H1 (cell line): ENCODE data around the gene RBM14. TPM values are rescaled to one million over a fixed set of nuclear protein-coding genes. Genes with fewer than 3 reads are reported as not detected.

Source experiments
- CTCF ChIA-PET: fragments of 300-600 bp; sonication (Branson Sonifier 250); formaldehyde crosslinking; loops from one replicate; lab custom pipeline; 2021; ENCODE audit not compliant: partially characterized antibody; lab: Charles Lee
- POLR2A ChIA-PET: fragments of 300-600 bp; sonication (Branson Sonifier 250); formaldehyde crosslinking; loops from one replicate; lab custom pipeline; 2021; ENCODE audit warnings: inconsistent platforms; ENCODE audit not compliant: partially characterized antibody; lab: Charles Lee
- DNase-seq, 2 experiments: peaks; one replicate each; pipeline versions ENCODE4 v3.0.0 to v3.0.0-alpha.2; 2010 to 2022; ENCODE audit warnings: low spot score in 2 of 2, low read depth in 1 of 2, mixed read lengths in 1 of 2
- FAIRE-seq: peaks from 2 replicates; lab custom pipeline; 2011; peaks lifted over from hg19 to GRCh38; lab: Jason Lieb, UNC
- H2AFZ ChIP-seq: 2 replicates; pipeline ENCODE4 v1.8.1; 2012; ENCODE audit warnings: low read length, inconsistent platforms
- H2AK5ac ChIP-seq: 2 replicates; pipeline ENCODE4 v1.6.1; 2013; ENCODE audit warnings: low read depth, low read length
- H2BK120ac ChIP-seq: replicated peaks from 2 replicates; pipeline ENCODE3; 2013; ENCODE audit warnings: low read depth, low read length, inconsistent platforms
- H2BK12ac ChIP-seq: 2 replicates; pipeline ENCODE4 v1.6.1; 2013; ENCODE audit warnings: low read depth, low read length
- H2BK15ac ChIP-seq: 2 replicates; pipeline ENCODE4 v1.6.1; 2013; ENCODE audit warnings: low read length
- H2BK20ac ChIP-seq: 2 replicates; pipeline ENCODE4 v1.6.1; 2013; ENCODE audit warnings: low read length
- H2BK5ac ChIP-seq: 2 replicates; pipeline ENCODE4 v1.6.1; 2013; ENCODE audit warnings: low read depth, low read length
- H3K14ac ChIP-seq: 2 replicates; pipeline ENCODE4 v1.6.1; 2013; ENCODE audit warnings: inconsistent platforms; ENCODE audit not compliant: insufficient read length
- H3K18ac ChIP-seq: 2 replicates; pipeline ENCODE4 v1.6.1; 2013; ENCODE audit warnings: low read length; ENCODE audit errors: extremely low read depth
- H3K23ac ChIP-seq: 2 replicates; pipeline ENCODE4 v1.6.1; 2013; ENCODE audit warnings: inconsistent platforms; ENCODE audit not compliant: insufficient read length
- H3K23me2 ChIP-seq: 2 replicates; pipeline ENCODE4 v1.6.1; 2013; ENCODE audit warnings: low read depth, low read length
- H3K27ac ChIP-seq: 2 replicates; pipeline ENCODE4 v1.6.1; 2011; ENCODE audit warnings: low read depth, low read length, inconsistent platforms
- H3K27me3 ChIP-seq, 4 experiments: replicated peaks in 1 of 4; 1 replicate in 1 of 4; 2 replicates in 3 of 4; pipeline versions ENCODE4 v1.6.1 to v1.8.1; 2011 to 2013; ENCODE audit warnings: low read length in 3 of 4, mild to moderate bottlenecking in 3 of 4, inconsistent platforms in 2 of 4, mixed read lengths in 2 of 4, moderate library complexity in 1 of 4; ENCODE audit not compliant: control insufficient read depth in 3 of 4, insufficient read depth in 3 of 4; ENCODE audit errors: extremely low read depth in 1 of 4
- H3K36me3 ChIP-seq, 4 experiments: 2 replicates each; pipeline versions ENCODE4 v1.6.1 to v1.8.1; 2011 to 2013; ENCODE audit warnings: mild to moderate bottlenecking in 4 of 4, low read length in 3 of 4, moderate library complexity in 2 of 4, control low read depth in 1 of 4, inconsistent platforms in 1 of 4; ENCODE audit not compliant: insufficient read depth in 4 of 4, control insufficient read depth in 2 of 4
- H3K4ac ChIP-seq: replicated peaks from 2 replicates; pipeline ENCODE3; 2013; ENCODE audit warnings: low read length, low read depth, mixed read lengths, inconsistent platforms; ENCODE audit not compliant: insufficient read length
- H3K4me1 ChIP-seq, 4 experiments: replicated peaks in 1 of 4; 1 replicate in 1 of 4; 2 replicates in 3 of 4; pipeline versions ENCODE4 v1.6.1 to v1.8.1; 2011 to 2013; ENCODE audit warnings: low read length in 3 of 4, inconsistent platforms in 2 of 4, mixed read lengths in 1 of 4; ENCODE audit not compliant: insufficient read depth in 4 of 4, control insufficient read depth in 3 of 4
- H3K4me2 ChIP-seq, 2 experiments: 2 replicates each; pipeline versions ENCODE4 v1.6.1 to v1.8.1; 2011 to 2013; ENCODE audit warnings: low read depth in 2 of 2, low read length in 2 of 2, control low read depth in 1 of 2, inconsistent platforms in 1 of 2, mild to moderate bottlenecking in 1 of 2; ENCODE audit not compliant: insufficient read depth in 1 of 2
- H3K4me3 ChIP-seq, 4 experiments: fragments of 200-600, 300-600 bp in 1 of 4; sonication (generic), shearing (Covaris generic), sonication (Bioruptor Twin) in 1 of 4; 2 replicates each; pipeline versions ENCODE4 v1.5.1 to v1.8.1; 2011 to 2016; ENCODE audit warnings: low read length in 4 of 4, low read depth in 3 of 4, control low read depth in 2 of 4, inconsistent platforms in 2 of 4, mild to moderate bottlenecking in 2 of 4, mixed read lengths in 1 of 4, moderate library complexity in 1 of 4; ENCODE audit not compliant: insufficient read depth in 2 of 4; ENCODE audit errors: extremely low read depth in 1 of 4
- H3K56ac ChIP-seq: replicated peaks from 2 replicates; pipeline ENCODE3; 2013; ENCODE audit warnings: low read depth, mild to moderate bottlenecking, mixed read lengths, low read length, inconsistent platforms; ENCODE audit not compliant: insufficient read length
- H3K79me1 ChIP-seq: 2 replicates; pipeline ENCODE4 v1.6.1; 2013; ENCODE audit warnings: low read depth, low read length, control low read depth
- H3K79me2 ChIP-seq, 2 experiments: 2 replicates each; pipeline versions ENCODE4 v1.6.1 to v1.8.1; 2012 to 2013; ENCODE audit warnings: low read length in 2 of 2, mild to moderate bottlenecking in 2 of 2, inconsistent platforms in 1 of 2; ENCODE audit not compliant: insufficient read depth in 2 of 2, control insufficient read depth in 1 of 2
- H3K9ac ChIP-seq, 4 experiments: replicated peaks in 1 of 4; 1 replicate in 1 of 4; 2 replicates in 3 of 4; pipeline versions ENCODE4 v1.6.1 to v1.8.1; 2011 to 2013; ENCODE audit warnings: low read depth in 3 of 4, low read length in 3 of 4, control low read depth in 2 of 4, mild to moderate bottlenecking in 2 of 4, moderate library complexity in 2 of 4, inconsistent platforms in 1 of 4; ENCODE audit errors: extremely low read depth in 1 of 4
- H3K9me3 ChIP-seq, 2 experiments: 2 replicates each; pipeline versions ENCODE4 v1.6.1 to v1.8.1; 2012 to 2013; ENCODE audit warnings: mild to moderate bottlenecking in 2 of 2, moderate library complexity in 2 of 2, control low read depth in 1 of 2, inconsistent platforms in 1 of 2, low read depth in 1 of 2, low read length in 1 of 2, mixed read lengths in 1 of 2; ENCODE audit not compliant: insufficient read depth in 2 of 2
- H4K20me1 ChIP-seq, 2 experiments: replicated peaks in 1 of 2; 2 replicates each; pipeline versions ENCODE3 to v1.8.1; 2011 to 2013; ENCODE audit warnings: inconsistent platforms in 2 of 2, low read length in 2 of 2, mild to moderate bottlenecking in 1 of 2; ENCODE audit not compliant: insufficient read depth in 2 of 2, control insufficient read depth in 1 of 2
- H4K5ac ChIP-seq: 2 replicates; pipeline ENCODE4 v1.6.1; 2013; ENCODE audit warnings: low read length, low read depth, mixed read lengths, inconsistent platforms; ENCODE audit not compliant: insufficient read length
- H4K8ac ChIP-seq: 2 replicates; pipeline ENCODE4 v1.8.0; 2013; ENCODE audit warnings: mild to moderate bottlenecking, moderate library complexity, low read length, inconsistent platforms; ENCODE audit not compliant: insufficient read depth; ENCODE audit errors: extremely low read depth
- H4K91ac ChIP-seq: replicated peaks from 2 replicates; pipeline ENCODE3; 2013; ENCODE audit warnings: low read length, mixed read lengths, inconsistent platforms; ENCODE audit not compliant: insufficient read length
- ATF3 ChIP-seq: IDR thresholded peaks from 2 replicates; pipeline ENCODE4 v1.6.1; 2011; ENCODE audit warnings: low read depth, mild to moderate bottlenecking, low read length; ENCODE audit not compliant: insufficient read depth
- BCL11A ChIP-seq, 2 experiments: IDR thresholded peaks; one replicate each; pipeline ENCODE4 v1.6.1; 2011; ENCODE audit warnings: low read depth in 2 of 2, low read length in 2 of 2, mild to moderate bottlenecking in 2 of 2
- CEBPB ChIP-seq: IDR thresholded peaks from 2 replicates; pipeline ENCODE4 v1.6.1; 2012; ENCODE audit warnings: low read depth, low read length
- NANOG ChIP-seq: IDR thresholded peaks from 2 replicates; pipeline ENCODE4 v1.6.1; 2011; ENCODE audit warnings: low read length, low read depth, mild to moderate bottlenecking, inconsistent platforms; ENCODE audit not compliant: insufficient read depth, poor library complexity, severe bottlenecking
- RFX5 ChIP-seq: IDR thresholded peaks from 2 replicates; pipeline ENCODE4 v1.6.1; 2011; ENCODE audit warnings: low read depth, low read length, improper control_type of control experiment, borderline replicate concordance
- RXRA ChIP-seq: IDR thresholded peaks from 2 replicates; pipeline ENCODE4 v1.6.1; 2011; ENCODE audit warnings: low read depth, mild to moderate bottlenecking, low read length, moderate library complexity; ENCODE audit not compliant: insufficient read depth
- SUZ12 ChIP-seq: fragments of 200-600 bp; sonication (generic); IDR thresholded peaks from 2 replicates; pipeline ENCODE4 v1.6.1; 2012; ENCODE audit warnings: mild to moderate bottlenecking, inconsistent platforms, low read length, moderate library complexity, mixed read lengths
- TBP ChIP-seq: IDR thresholded peaks from 2 replicates; pipeline ENCODE4 v1.6.1; 2011; ENCODE audit warnings: low read depth, low read length, improper control_type of control experiment
- whole genome bisulfite sequencing, 2 experiments: shearing (Covaris generic) in 1 of 2; methylation state at CpG; one replicate each; pipeline versions ENCODE4 v1.1.6 to v1.1.7; 2013 to 2015; ENCODE audit warnings: low lambda C conversion rate in 2 of 2, mixed read lengths in 2 of 2, inconsistent platforms in 1 of 2, low coverage in 1 of 2, missing lambda C conversion rate in 1 of 2; ENCODE audit not compliant: insufficient replicate concordance in 2 of 2, insufficient coverage in 1 of 2, insufficient read length in 1 of 2; ENCODE audit errors: extremely low coverage in 1 of 2, missing lambda C conversion rate in 1 of 2; 5-methylcytosine and 5-hydroxymethylcytosine counted together
- polyA plus RNA-seq, 7 experiments: library from polyadenylated mRNA; depleted of rRNA in 3 of 7; stranded (reverse) in 5 of 7; unstranded in 2 of 7; fragments of >200 nt in 5 of 7; fragments of 200-250 nt in 2 of 7; gene quantifications; 1 replicate in 5 of 7; 2 replicates in 1 of 7; 4 replicates in 1 of 7; pipeline versions ENCODE4 v1.2.1 to v1.2.3, GENCODE V29; 2011 to 2013; ENCODE audit warnings: missing spikeins in 2 of 7, mixed read lengths in 2 of 7
- total RNA-seq: library from RNA; stranded (reverse); fragmentation: NEBNext Ultra II Directional; extraction: Animal tissue kit (Norgen Biotek cat#: 25700); gene quantifications from 2 replicates; pipeline ENCODE4 v1.2.1, GENCODE V29; 2021

RBM14 gene
- total and polyA plus RNA-seq, 2 of the 8 experiments (the other 6 are each of a cell fraction or from before 2014, with no cell fraction given), result 67.2 to 142 TPM

GRCh38 chr11:66614073-66614472 lies 2.4 kb upstream of the RBM14 start:
- Histone ChIP-seq H3K36me3 (peaks cover 0 to 13% (median 5%) of the 10 kb centered on the region in 4 experiments; a peak in 5 of 8 replicates), H3K14ac (no peak overlapping the region), H3K27me3 (no peaks in the 10 kb centered on the region), H2AK5ac (no peak overlapping the region), H3K79me1 (no peaks in the 10 kb centered on the region; the same call in 1 of the 2 replicates), H3K18ac (no peak overlapping the region)
- TF ChIP-seq CEBPB (no peak), TBP (no peak), SUZ12 (no peak), BCL11A (IDR thresholded peaks at IDR 0.05; ENCODE audit: low read depth in 2 of 2, low read length in 2 of 2) (no peak), RXRA (no peak), NANOG (no peak), RFX5 (no peak), ATF3 (no peak)
- TF ChIP-seq, all 59 proteins: peak for 0
- Histone ChIP-seq H2BK5ac (no peak overlapping the region), H4K20me1 (peaks cover 18 to 21% of the 10 kb centered on the region in 2 experiments), H3K9me3 (no peaks in the 10 kb centered on the region), H2BK15ac (no peak overlapping the region), H3K56ac (no peak overlapping the region), H3K23me2 (peaks cover 11% of the 10 kb centered on the region), H3K4ac (no peak overlapping the region), H4K91ac (no peak overlapping the region), H4K8ac (no peak overlapping the region; the same call in 1 of the 2 replicates), H3K23ac (no peak overlapping the region), H4K5ac (no peak overlapping the region), H2BK12ac (no peak overlapping the region), H3K79me2 (peaks cover 25 to 26% of the 10 kb centered on the region in 2 experiments), H3K4me1 (peaks cover 0 to 12% (median under 1%) of the 10 kb centered on the region in 4 experiments; a peak in 3 of 7 replicates), H3K9ac (no peak overlapping the region), H2BK20ac (no peak overlapping the region), H3K4me2 (no peak overlapping the region), H3K4me3 (no peak overlapping the region), H3K27ac (no peak overlapping the region), H2BK120ac (no peak overlapping the region), H2AFZ (no peak overlapping the region)
- DNase-seq (no peak), FAIRE-seq (no peak)
- WGBS, 2 experiments, result 89% methylated on average over 12 of the region's 13 CpGs; no CpG with 5 or more reads in 1 of the 2 experiments
- POLR2A ChIA-PET, result interaction anchor here (0.6 to 66.2 kb wide), 9 partner anchors 7 to 160 kb away, joined by 3 to 2165 read pairs (median 5); partner anchors contain the start of genes CCDC87, CCS, RBM14 and RBM4
- CTCF ChIA-PET, result interaction anchor here (2.3 kb wide), 2 partner anchors 18 to 21 kb away, joined by 7 to 11 read pairs; partner anchors contain the start of genes CCDC87 and CCS
